GM13977 (cell line): ENCODE results near the gene ESPN.
"Not testable (repeated sequence)": the region's sequence is repeated elsewhere in the genome, so short reads cannot be mapped to it uniquely, and the experiment has no call there.

Source experiments
- DNase-seq: peaks from one replicate; pipeline ENCODE4 v3.0.0; 2012; ENCODE audit warnings: low spot score
- CTCF ChIP-seq: IDR thresholded peaks from 2 replicates; pipeline ENCODE4 v1.5.1; 2012; ENCODE audit warnings: mild to moderate bottlenecking, control low read depth; ENCODE audit not compliant: insufficient read depth; ENCODE audit errors: extremely low read depth, missing control alignments
- in situ Hi-C: fragments of 300-500 bp; cut with MboI; formaldehyde crosslinking; loops from one replicate; pipeline ENCODE4 v1.12.0; 2022; ENCODE audit warnings: low sequenced_read_pairs, low pct_unique_long_range_greater_than_20kb, mixed read lengths, inconsistent platforms; ENCODE audit not compliant: unreplicated experiment

ESPN gene

GRCh38 chr1:6450943-6451373 lies 26.4 kb downstream of the ESPN start:
- no peak for DNase-seq
- no peak for TF ChIP-seq CTCF
- in situ Hi-C loops = no loop called here

- in situ Hi-C loops, DNase-seq: not testable (repeated sequence)
These were observed 29.6 kb downstream of the ESPN start for GRCh38 chr1:6453895-6454855.

GRCh38 chr1:6454856-6455751 lies 30.5 kb downstream of the ESPN start:
- DNase-seq = no peak
- peak; percentile 9 for TF ChIP-seq CTCF
- in situ Hi-C loops = no loop called here

- peak; percentile 2 for TF ChIP-seq CTCF
- in situ Hi-C loops, DNase-seq: not testable (repeated sequence)
These were observed 31.4 kb downstream of the ESPN start for GRCh38 chr1:6455752-6456520.

GRCh38 chr1:6456800-6457466 lies 32.4 kb downstream of the ESPN start:
- no peak for TF ChIP-seq CTCF
- no peak for DNase-seq
- in situ Hi-C loops = no loop called here

GRCh38 chr1:6459850-6460265 lies 35.3 kb downstream of the ESPN start:
- in situ Hi-C loops = no loop called here
- no peak for DNase-seq
- TF ChIP-seq CTCF = no peak
